CD4-positive, CD25-positive, alpha-beta regulatory T cell (primary cell): Measurements from ENCODE around the gene FAAH. TPM values are rescaled to one million over a fixed set of nuclear protein-coding genes. Genes with fewer than 3 reads are reported as not detected.
"Not testable (repeated sequence)": the region's sequence is repeated elsewhere in the genome, so short reads cannot be mapped to it uniquely, and the experiment has no call there.

ENCODE experiments used
- ATAC-seq, 2 donors: fragments of 150-1000 bp; cut with Tn5 transposase; one replicate each; pipeline ENCODE4 v1.10.0; 2021; ENCODE audit warnings: low read depth in 2 of 2, moderate number of reproducible peaks in 2 of 2, moderate library complexity in 1 of 2
- DNase-seq, 3 donors: peaks; one replicate each; pipeline versions ENCODE4 v3.0.0 to v3.0.0-alpha.2; 2012 to 2022; ENCODE audit warnings: mixed read lengths in 1 of 3
- H3K27ac ChIP-seq: one replicate; pipeline ENCODE4 v1.7.0; 2013; ENCODE audit warnings: mild to moderate bottlenecking, low read length; ENCODE audit not compliant: insufficient read depth, poor library complexity, severe bottlenecking
- H3K27me3 ChIP-seq: one replicate; pipeline ENCODE4 v1.7.0; 2013; ENCODE audit warnings: low read length; ENCODE audit not compliant: control insufficient read depth, insufficient read depth
- H3K36me3 ChIP-seq: one replicate; pipeline ENCODE4 v1.7.0; 2013; ENCODE audit warnings: mild to moderate bottlenecking, low read length, moderate library complexity; ENCODE audit not compliant: control insufficient read depth, insufficient read depth
- H3K4me1 ChIP-seq: 2 replicates; pipeline ENCODE4 v1.7.0; 2013; ENCODE audit warnings: mild to moderate bottlenecking, low read length; ENCODE audit not compliant: insufficient read depth, control insufficient read depth, poor library complexity, severe bottlenecking
- H3K4me3 ChIP-seq: one replicate; pipeline ENCODE4 v1.7.0; 2013; ENCODE audit warnings: low read depth, mild to moderate bottlenecking, low read length, moderate library complexity
- H3K9me3 ChIP-seq, 2 experiments: 1 replicate in 1 of 2; 2 replicates in 1 of 2; pipeline ENCODE4 v1.7.0; 2013; ENCODE audit warnings: low read length in 2 of 2, mild to moderate bottlenecking in 1 of 2, moderate library complexity in 1 of 2; ENCODE audit not compliant: control insufficient read depth in 2 of 2
- H3K27ac Mint-ChIP-seq, 3 donors: one replicate each; pipeline ENCODE4 v1.8.0; 2020 to 2022; ENCODE audit warnings: mild to moderate bottlenecking in 3 of 3, mixed read lengths in 3 of 3, moderate library complexity in 2 of 3
- H3K27me3 Mint-ChIP-seq: one replicate; pipeline ENCODE4 v1.8.0; 2022; ENCODE audit warnings: mild to moderate bottlenecking, mixed read lengths
- H3K36me3 Mint-ChIP-seq: one replicate; pipeline ENCODE4 v1.8.0; 2020; ENCODE audit warnings: mixed read lengths
- H3K4me1 Mint-ChIP-seq, 4 donors: one replicate each; pipeline ENCODE4 v1.8.0; 2020 to 2022; ENCODE audit warnings: mixed read lengths in 4 of 4, mild to moderate bottlenecking in 1 of 4
- H3K4me3 Mint-ChIP-seq, 4 donors: one replicate each; pipeline ENCODE4 v1.8.0; 2020 to 2022; ENCODE audit warnings: mild to moderate bottlenecking in 4 of 4, mixed read lengths in 4 of 4, moderate library complexity in 3 of 4
- H3K9me3 Mint-ChIP-seq, 7 donors: one replicate each; pipeline ENCODE4 v1.8.0; 2020 to 2022; ENCODE audit warnings: mixed read lengths in 7 of 7, mild to moderate bottlenecking in 3 of 7, moderate library complexity in 2 of 7
- polyA plus RNA-seq, 4 donors: library from polyadenylated mRNA; unstranded; fragments of 300-500 nt; fragmentation: Illumina TruSeq; gene quantifications; one replicate each; pipeline ENCODE4 v1.2.3, GENCODE V29; 2021
- total RNA-seq: library from RNA; stranded (reverse); gene quantifications from one replicate; pipeline ENCODE4 v1.2.3, GENCODE V29; 2022

Gene FAAH
- total and polyA plus RNA-seq, 5 donors from 2014 or later, result 0.86 to 7.3 (median 1.7) TPM

- not testable (repeated sequence) for H3K9me3 ChIP-seq, H3K4me3 ChIP-seq, DNase-seq, H3K27me3 Mint-ChIP-seq, H3K4me3 Mint-ChIP-seq, H3K27me3 ChIP-seq, H3K4me1 ChIP-seq, H3K9me3 Mint-ChIP-seq, H3K27ac Mint-ChIP-seq, ATAC-seq, H3K4me1 Mint-ChIP-seq, H3K27ac ChIP-seq
- peaks cover 41% of the 10 kb centered on the region for H3K36me3 Mint-ChIP-seq
- peaks cover 52% of the 10 kb centered on the region for H3K36me3 ChIP-seq
Observed at GRCh38 chr1:46365796-46366195, 28.3 kb upstream of the FAAH start.

- DNase-seq (no peak), ATAC-seq (no peak)
- no peaks in the 10 kb centered on the region for H3K27me3 Mint-ChIP-seq
- H3K4me3 ChIP-seq, result no peak overlapping the region
- H3K27me3 ChIP-seq, result no peaks in the 10 kb centered on the region
- H3K4me3 Mint-ChIP-seq, result no peak overlapping the region
- peaks cover 0 to 4% (median 2%) of the 10 kb centered on the region in 4 donors for H3K4me1 Mint-ChIP-seq
- H3K27ac ChIP-seq, result no peak overlapping the region
- no peaks in the 10 kb centered on the region for H3K9me3 Mint-ChIP-seq
- H3K27ac Mint-ChIP-seq, result no peak overlapping the region
- H3K9me3 ChIP-seq, result no peaks in the 10 kb centered on the region
- peaks cover 39% of the 10 kb centered on the region for H3K36me3 ChIP-seq
- peaks cover 35% of the 10 kb centered on the region for H3K36me3 Mint-ChIP-seq
- no peaks in the 10 kb centered on the region for H3K4me1 ChIP-seq
Observed at GRCh38 chr1:46367072-46367471, 27.0 kb upstream of the FAAH start.

GRCh38 chr1:46367701-46368100, 26.4 kb upstream of the FAAH start:
- H3K27ac ChIP-seq, H3K27me3 Mint-ChIP-seq, ATAC-seq: not testable (repeated sequence)

GRCh38 chr1:46368791-46369190, 25.3 kb upstream of the FAAH start:
- no peak for DNase-seq
- H3K36me3 Mint-ChIP-seq, result peaks cover 29% of the 10 kb centered on the region

More at GRCh38 chr1:46367701-46368100, 26.4 kb upstream of the FAAH start:
- not testable (repeated sequence) for H3K4me3 Mint-ChIP-seq, H3K4me1 Mint-ChIP-seq, DNase-seq, H3K4me1 ChIP-seq, H3K27ac Mint-ChIP-seq, H3K9me3 ChIP-seq, H3K27me3 ChIP-seq, H3K9me3 Mint-ChIP-seq, H3K4me3 ChIP-seq
- peaks cover 33% of the 10 kb centered on the region for H3K36me3 ChIP-seq
- peaks cover 30% of the 10 kb centered on the region for H3K36me3 Mint-ChIP-seq

GRCh38 chr1:46369542-46370213, 24.4 kb upstream of the FAAH start:
- Histone ChIP-seq H3K4me1 (no peaks in the 10 kb centered on the region), H3K36me3 (peaks cover 20% of the 10 kb centered on the region), H3K27ac (no peak overlapping the region), H3K9me3 (no peaks in the 10 kb centered on the region), H3K4me3 (no peak overlapping the region), H3K27me3 (no peaks in the 10 kb centered on the region)
- Mint-ChIP-seq H3K4me1 (peaks cover 0 to 4% (median 2%) of the 10 kb centered on the region in 4 donors), H3K27ac (peak overlapping the region; percentile 3 to 81 (median 11)), H3K36me3 (peaks cover 29% of the 10 kb centered on the region), H3K9me3 (no peaks in the 10 kb centered on the region), H3K4me3 (no peak overlapping the region), H3K27me3 (no peaks in the 10 kb centered on the region)
- DNase-seq (no peak), ATAC-seq (no peak)

More at GRCh38 chr1:46368791-46369190, 25.3 kb upstream of the FAAH start:
- no peak for ATAC-seq
- no peaks in the 10 kb centered on the region for H3K27me3 ChIP-seq
- Mint-ChIP-seq H3K27ac (peak overlapping the region in 2 of 3 donors; percentile 3 to 63), H3K9me3 (no peaks in the 10 kb centered on the region), H3K4me1 (peaks cover 0 to 4% (median 2%) of the 10 kb centered on the region in 4 donors), H3K4me3 (no peak overlapping the region), H3K27me3 (no peaks in the 10 kb centered on the region)
- H3K4me1 ChIP-seq, result no peaks in the 10 kb centered on the region
- no peak overlapping the region for H3K27ac ChIP-seq
- no peaks in the 10 kb centered on the region for H3K9me3 ChIP-seq
- H3K36me3 ChIP-seq, result peaks cover 24% of the 10 kb centered on the region
- H3K4me3 ChIP-seq, result no peak overlapping the region

GRCh38 chr1:46370214-46370633, 23.9 kb upstream of the FAAH start:
- peaks cover 0 to 4% (median 2%) of the 10 kb centered on the region in 4 donors for H3K4me1 Mint-ChIP-seq
- H3K4me1 ChIP-seq, result no peaks in the 10 kb centered on the region
- H3K27ac Mint-ChIP-seq, result peak overlapping the region in 1 of 3 donors; percentile 11
- ATAC-seq, result no peak
- no peak overlapping the region for H3K4me3 Mint-ChIP-seq
- no peaks in the 10 kb centered on the region for H3K27me3 ChIP-seq
- H3K27ac ChIP-seq, result no peak overlapping the region
- peak in 1 of 3 donors; percentile 12 for DNase-seq
- no peaks in the 10 kb centered on the region for H3K9me3 Mint-ChIP-seq
- H3K36me3 Mint-ChIP-seq, result peaks cover 25% of the 10 kb centered on the region
- H3K27me3 Mint-ChIP-seq, result no peaks in the 10 kb centered on the region
- H3K4me3 ChIP-seq, result no peak overlapping the region
- H3K9me3 ChIP-seq, result no peaks in the 10 kb centered on the region
- H3K36me3 ChIP-seq, result peaks cover 15% of the 10 kb centered on the region

GRCh38 chr1:46372431-46372830, 21.7 kb upstream of the FAAH start:
- peaks cover 10% of the 10 kb centered on the region for H3K36me3 ChIP-seq
- H3K27me3 Mint-ChIP-seq, result no peaks in the 10 kb centered on the region
- H3K4me3 Mint-ChIP-seq, result no peak overlapping the region
- H3K27ac Mint-ChIP-seq, result no peak overlapping the region
- no peaks in the 10 kb centered on the region for H3K27me3 ChIP-seq
- H3K27ac ChIP-seq, result no peak overlapping the region
- no peak for DNase-seq
- ATAC-seq, result no peak
- peaks cover 0 to 4% (median 2%) of the 10 kb centered on the region in 4 donors for H3K4me1 Mint-ChIP-seq
- peaks cover 19% of the 10 kb centered on the region for H3K36me3 Mint-ChIP-seq
- no peak overlapping the region for H3K4me3 ChIP-seq
- no peaks in the 10 kb centered on the region for H3K4me1 ChIP-seq
- no peaks in the 10 kb centered on the region for H3K9me3 Mint-ChIP-seq
- H3K9me3 ChIP-seq, result no peaks in the 10 kb centered on the region

GRCh38 chr1:46379996-46380395, 14.1 kb upstream of the FAAH start:
- DNase-seq (no peak), ATAC-seq (no peak)
- Histone ChIP-seq H3K4me3 (no peak overlapping the region), H3K36me3 (no peaks in the 10 kb centered on the region), H3K9me3 (no peaks in the 10 kb centered on the region), H3K27me3 (no peaks in the 10 kb centered on the region), H3K27ac (no peak overlapping the region), H3K4me1 (no peaks in the 10 kb centered on the region)
- Mint-ChIP-seq H3K36me3 (peaks cover 13% of the 10 kb centered on the region), H3K4me3 (no peak overlapping the region), H3K9me3 (peaks cover 0 to 7% (median 3%) of the 10 kb centered on the region in 7 donors), H3K27me3 (no peaks in the 10 kb centered on the region), H3K4me1 (no peaks in the 10 kb centered on the region), H3K27ac (no peak overlapping the region)
